ENCODE results near the gene PLEKHA8.

Gene PLEKHA8

GRCh38 chr7:30145426-30145970 lies 117.3 kb downstream of the PLEKHA8 start:
- no peak overlapping the region for H3K4me3 ChIP-seq (ENCODE audit: low read length)
- TF ChIP-seq CTCF (IDR thresholded peaks at IDR 0.05; ENCODE audit: insufficient read depth, low read depth, low read length, missing control alignments), result no peak
- no peak for DNase-seq (ENCODE audit: low read depth)

- no peak for TF ChIP-seq CTCF (IDR thresholded peaks at IDR 0.05; ENCODE audit: insufficient read depth, low read depth, low read length, missing control alignments)
- no peak for DNase-seq (ENCODE audit: low read depth)
- H3K4me3 ChIP-seq (ENCODE audit: low read length), result no peak overlapping the region
Observed at GRCh38 chr7:30146127-30146612, 118.0 kb downstream of the PLEKHA8 start.

DNA sequence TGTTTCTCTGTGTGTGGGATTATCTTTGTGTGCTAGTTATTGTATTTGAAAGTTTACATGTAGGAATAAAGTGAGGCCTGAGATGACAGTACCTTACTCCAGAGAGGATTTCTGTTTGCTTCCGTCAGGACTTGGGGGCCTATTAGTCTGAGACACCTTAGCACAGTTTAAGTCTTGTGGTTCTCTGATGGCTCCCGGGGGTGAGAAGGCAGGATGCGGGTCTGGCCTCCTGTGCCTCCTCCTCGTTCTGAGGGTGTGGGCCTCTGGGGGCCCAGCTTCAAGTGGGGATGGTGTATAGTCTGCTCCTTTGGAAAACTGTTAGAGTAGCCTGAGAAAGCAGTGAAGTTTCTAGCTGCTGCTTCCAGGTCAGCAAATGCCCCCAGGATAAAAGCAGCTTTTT lies 119.0 kb downstream of the PLEKHA8 start:
- no peak for DNase-seq (ENCODE audit: low read depth)
- no peak for TF ChIP-seq CTCF (IDR thresholded peaks at IDR 0.05; ENCODE audit: insufficient read depth, low read depth, low read length, missing control alignments)
- no peak overlapping the region for H3K4me3 ChIP-seq (ENCODE audit: low read length)

GRCh38 chr7:30147785-30148184 lies 119.6 kb downstream of the PLEKHA8 start:
- H3K4me3 ChIP-seq (ENCODE audit: low read length), result no peak overlapping the region
- no peak for TF ChIP-seq CTCF (IDR thresholded peaks at IDR 0.05; ENCODE audit: insufficient read depth, low read depth, low read length, missing control alignments)
- DNase-seq (ENCODE audit: low read depth), result no peak

GRCh38 chr7:30148426-30148825 lies 120.2 kb downstream of the PLEKHA8 start:
- H3K4me3 ChIP-seq (ENCODE audit: low read length), result no peak overlapping the region
- DNase-seq (ENCODE audit: low read depth), result no peak
- TF ChIP-seq CTCF (IDR thresholded peaks at IDR 0.05; ENCODE audit: insufficient read depth, low read depth, low read length, missing control alignments), result no peak

DNA sequence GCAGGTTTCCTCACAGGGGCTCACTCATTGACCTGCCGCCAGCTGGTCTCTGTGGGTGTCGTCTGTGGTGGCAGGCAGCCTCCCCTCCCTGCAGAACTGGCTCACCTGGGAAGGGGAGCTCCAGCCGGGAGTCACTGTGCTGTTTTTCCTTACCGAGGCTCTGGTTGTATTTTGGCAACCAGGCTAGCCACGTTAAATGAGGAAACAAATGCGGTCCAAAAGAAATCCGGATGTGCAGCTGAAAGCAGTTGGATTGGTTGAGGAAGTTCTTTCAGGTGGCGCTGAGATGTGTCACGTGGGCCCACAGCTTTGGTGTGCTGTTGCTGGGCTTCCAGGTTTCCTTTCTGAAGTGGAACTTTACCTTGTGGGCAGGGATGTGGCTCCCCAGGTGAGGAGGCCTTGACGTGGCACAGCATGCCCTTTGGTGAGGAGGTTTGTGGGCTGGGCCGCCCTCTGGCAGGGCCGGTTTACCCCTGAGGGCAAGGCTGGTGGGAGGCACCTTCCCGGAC lies 120.8 kb downstream of the PLEKHA8 start:
- TF ChIP-seq CTCF (IDR thresholded peaks at IDR 0.05; ENCODE audit: insufficient read depth, low read depth, low read length, missing control alignments), result no peak
- peak; percentile 64 for DNase-seq (ENCODE audit: low read depth)
- H3K4me3 ChIP-seq (ENCODE audit: low read length), result no peak overlapping the region

All from epithelial cell of esophagus (primary cell).